ENCODE results near the gene ZNF135.

- TF ChIP-seq CTCF (IDR thresholded peaks at IDR 0.05) = no peak
- no peak for TF ChIP-seq POLR2A (IDR thresholded peaks at IDR 0.05)
These were observed 58.9 kb downstream of the ZNF135 start for GRCh38 chr19:58117841-58118575.
